Neural progenitor cell (in vitro differentiated cells): ENCODE results near the gene MYB. TPM values are rescaled to one million over a fixed set of nuclear protein-coding genes. Genes with fewer than 3 reads are reported as not detected.

Source experiments
- DNase-seq: peaks from one replicate; pipeline ENCODE4 v3.0.0-alpha.2; 2016; ENCODE audit warnings: low spot score
- H2AFZ ChIP-seq: fragments of 200-600 bp; sonication (generic); replicated peaks from 2 replicates; pipeline ENCODE4 v1.6.1; 2016; ENCODE audit warnings: antibody characterized with exemption
- H3F3A ChIP-seq: fragments of 200-600 bp; sonication (generic); 2 replicates; pipeline ENCODE4 v1.6.1; 2016; ENCODE audit warnings: antibody characterized with exemption, low read depth
- H3K27ac ChIP-seq: fragments of 200-600 bp; sonication (generic); 2 replicates; pipeline ENCODE4 v1.5.1; 2016; ENCODE audit warnings: mild to moderate bottlenecking
- H3K27me3 ChIP-seq: fragments of 200-600 bp; sonication (generic); 2 replicates; pipeline ENCODE4 v1.6.1; 2016; ENCODE audit warnings: mild to moderate bottlenecking, moderate library complexity
- H3K36me3 ChIP-seq: fragments of 200-600 bp; sonication (generic); 2 replicates; pipeline ENCODE4 v1.5.1; 2016
- H3K4me1 ChIP-seq: fragments of 200-600 bp; sonication (generic); 2 replicates; pipeline ENCODE4 v1.6.1; 2016; ENCODE audit warnings: mixed run types
- H3K4me2 ChIP-seq: fragments of 200-600 bp; sonication (generic); 2 replicates; pipeline ENCODE4 v1.6.1; 2016
- H3K4me3 ChIP-seq: fragments of 200-600 bp; sonication (generic); 2 replicates; pipeline ENCODE4 v1.5.1; 2016
- H3K79me2 ChIP-seq: fragments of 200-600 bp; sonication (generic); 2 replicates; pipeline ENCODE4 v1.6.1; 2016; ENCODE audit warnings: low read depth
- H3K9ac ChIP-seq: fragments of 200-600 bp; sonication (generic); 2 replicates; pipeline ENCODE4 v1.6.1; 2016
- H3K9me3 ChIP-seq: fragments of 200-600 bp; sonication (generic); 2 replicates; pipeline ENCODE4 v1.5.1; 2016; ENCODE audit warnings: low read depth
- H4K20me1 ChIP-seq: fragments of 200-600 bp; sonication (generic); 2 replicates; pipeline ENCODE4 v1.6.1; 2016; ENCODE audit warnings: low read depth
- H3K27ac Mint-ChIP-seq: 3 replicates; pipeline ENCODE4 v1.8.0; 2021; ENCODE audit warnings: mixed read lengths
- H3K27me3 Mint-ChIP-seq: 2 replicates; pipeline ENCODE4 v1.8.0; 2022; ENCODE audit warnings: low read depth, mild to moderate bottlenecking, inconsistent platforms, moderate library complexity, mixed read lengths; ENCODE audit not compliant: insufficient read depth
- H3K36me3 Mint-ChIP-seq: 3 replicates; pipeline ENCODE4 v1.8.0; 2021; ENCODE audit warnings: mixed read lengths
- H3K4me1 Mint-ChIP-seq: 3 replicates; pipeline ENCODE4 v1.8.0; 2021; ENCODE audit warnings: mixed read lengths
- H3K4me3 Mint-ChIP-seq: 3 replicates; pipeline ENCODE4 v1.8.0; 2021; ENCODE audit warnings: mild to moderate bottlenecking, moderate library complexity, mixed read lengths
- H3K9me3 Mint-ChIP-seq: 3 replicates; pipeline ENCODE4 v1.8.0; 2020; ENCODE audit warnings: mixed read lengths
- EZH2 ChIP-seq: fragments of 200-600 bp; sonication (generic); IDR thresholded peaks from 2 replicates; pipeline ENCODE4 v1.6.1; 2017; ENCODE audit warnings: antibody characterized with exemption, mild to moderate bottlenecking, moderate library complexity
- EZH2phosphoT487 ChIP-seq: fragments of 200-600 bp; sonication (generic); IDR thresholded peaks from 2 replicates; pipeline ENCODE4 v1.6.1; 2017; ENCODE audit warnings: antibody characterized with exemption
- total RNA-seq: library from RNA; depleted of rRNA; stranded (reverse); fragments of >200 nt; gene quantifications from 2 replicates; pipeline ENCODE4 v1.2.3, GENCODE V29; 2015; ENCODE audit warnings: low replicate concordance
- TF ChIP-seq, protein P1 (sequence below): fragments of 200-600 bp; sonication (generic); IDR thresholded peaks from 2 replicates; pipeline ENCODE4 v1.5.1; 2017; ENCODE audit warnings: antibody characterized with exemption, mild to moderate bottlenecking

MYB gene
- total RNA-seq, 1 donor from 2014 or later: 3.0 TPM

DNA sequence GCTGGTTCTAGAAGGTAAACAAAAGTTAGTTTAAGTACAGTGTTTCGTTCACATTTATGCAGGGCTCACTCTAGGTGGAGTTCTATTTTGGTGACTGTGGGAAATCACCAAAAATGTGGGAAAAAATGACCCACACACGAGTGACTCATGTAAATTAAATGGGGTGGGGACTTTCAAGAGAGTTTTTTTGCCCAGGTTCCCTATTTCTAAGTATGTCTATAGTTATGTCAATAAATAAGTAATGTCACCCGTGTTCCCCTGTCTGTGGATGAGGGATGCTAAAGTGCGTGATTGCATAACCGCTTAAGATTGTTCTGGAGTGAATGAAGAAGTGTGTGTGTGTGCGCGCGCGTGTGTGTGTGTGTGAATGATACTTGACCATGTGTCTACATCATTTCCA is 69.1 kb downstream of the MYB start:
- peaks cover 8% of the 10 kb centered on the region for H3K27me3 Mint-ChIP-seq
- no peak overlapping the region for H3K27ac Mint-ChIP-seq
- no peak overlapping the region for H3K4me3 Mint-ChIP-seq
- Histone ChIP-seq H3K4me1 (peaks cover 37% of the 10 kb centered on the region), H3K9me3 (no peaks in the 10 kb centered on the region), H3K4me2 (peak overlapping the region; percentile 21), H3K36me3 (no peaks in the 10 kb centered on the region), H3K79me2 (no peaks in the 10 kb centered on the region), H3F3A (peaks cover 43% of the 10 kb centered on the region), H3K4me3 (no peak overlapping the region), H3K9ac (no peak overlapping the region), H2AFZ (no peak overlapping the region), H3K27ac (peak overlapping the region; percentile 87), H4K20me1 (no peaks in the 10 kb centered on the region), H3K27me3 (no peaks in the 10 kb centered on the region)
- H3K9me3 Mint-ChIP-seq: no peaks in the 10 kb centered on the region
- no peaks in the 10 kb centered on the region for H3K36me3 Mint-ChIP-seq
- DNase-seq: no peak
- H3K4me1 Mint-ChIP-seq: peaks cover 20% of the 10 kb centered on the region
- TF ChIP-seq EZH2phosphoT487: no peak

DNA sequence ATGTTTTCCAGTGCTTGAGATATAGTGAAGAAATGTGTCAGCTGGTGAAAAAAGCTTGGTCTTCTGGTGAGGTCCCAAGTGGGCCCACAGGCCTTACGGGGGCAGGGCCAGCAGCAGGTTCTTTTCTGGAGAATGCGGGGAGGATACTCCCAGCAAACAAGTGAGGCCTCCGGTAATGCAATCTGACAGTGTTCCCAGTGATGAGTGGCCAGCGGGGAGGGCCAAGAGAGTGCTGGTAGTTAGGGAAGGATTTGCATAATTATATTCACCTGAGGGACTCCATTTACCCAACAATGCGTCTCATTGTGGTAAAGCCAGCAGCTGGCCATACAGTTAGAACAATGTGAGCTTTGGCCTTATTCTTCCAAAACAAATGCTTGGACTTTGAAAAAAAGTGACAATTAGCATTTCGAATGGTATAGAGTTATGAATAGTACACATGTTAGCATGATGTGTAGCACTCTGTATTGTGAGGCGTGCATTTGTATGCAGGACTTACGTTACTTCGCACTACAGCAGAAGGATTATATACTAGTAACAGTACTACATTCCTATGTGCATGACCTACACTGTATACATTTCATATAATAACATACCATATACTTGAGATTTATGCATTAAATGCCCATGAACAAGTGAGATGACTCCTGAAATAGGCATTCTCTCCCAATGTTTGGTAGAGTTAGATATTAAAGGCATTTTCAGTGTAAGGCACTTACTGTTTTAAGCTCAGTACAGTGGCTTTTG is 69.8 kb downstream of the MYB start:
- Histone ChIP-seq H3K27me3 (no peaks in the 10 kb centered on the region), H3K9me3 (no peaks in the 10 kb centered on the region), H4K20me1 (no peaks in the 10 kb centered on the region), H3K27ac (peak overlapping the region; percentile 99), H2AFZ (no peak overlapping the region), H3K4me2 (peak overlapping the region; percentile 90), H3F3A (peaks cover 43% of the 10 kb centered on the region), H3K4me1 (peaks cover 37% of the 10 kb centered on the region), H3K9ac (no peak overlapping the region), H3K36me3 (no peaks in the 10 kb centered on the region), H3K79me2 (no peaks in the 10 kb centered on the region), H3K4me3 (peak overlapping the region; percentile 40)
- Mint-ChIP-seq H3K27ac (peak overlapping the region; percentile 15), H3K4me1 (peaks cover 20% of the 10 kb centered on the region), H3K27me3 (peaks cover 8% of the 10 kb centered on the region), H3K9me3 (no peaks in the 10 kb centered on the region), H3K36me3 (no peaks in the 10 kb centered on the region), H3K4me3 (no peak overlapping the region)
- TF ChIP-seq EZH2 (no peak), EZH2phosphoT487 (no peak)
- TF ChIP-seq, protein P1, sequence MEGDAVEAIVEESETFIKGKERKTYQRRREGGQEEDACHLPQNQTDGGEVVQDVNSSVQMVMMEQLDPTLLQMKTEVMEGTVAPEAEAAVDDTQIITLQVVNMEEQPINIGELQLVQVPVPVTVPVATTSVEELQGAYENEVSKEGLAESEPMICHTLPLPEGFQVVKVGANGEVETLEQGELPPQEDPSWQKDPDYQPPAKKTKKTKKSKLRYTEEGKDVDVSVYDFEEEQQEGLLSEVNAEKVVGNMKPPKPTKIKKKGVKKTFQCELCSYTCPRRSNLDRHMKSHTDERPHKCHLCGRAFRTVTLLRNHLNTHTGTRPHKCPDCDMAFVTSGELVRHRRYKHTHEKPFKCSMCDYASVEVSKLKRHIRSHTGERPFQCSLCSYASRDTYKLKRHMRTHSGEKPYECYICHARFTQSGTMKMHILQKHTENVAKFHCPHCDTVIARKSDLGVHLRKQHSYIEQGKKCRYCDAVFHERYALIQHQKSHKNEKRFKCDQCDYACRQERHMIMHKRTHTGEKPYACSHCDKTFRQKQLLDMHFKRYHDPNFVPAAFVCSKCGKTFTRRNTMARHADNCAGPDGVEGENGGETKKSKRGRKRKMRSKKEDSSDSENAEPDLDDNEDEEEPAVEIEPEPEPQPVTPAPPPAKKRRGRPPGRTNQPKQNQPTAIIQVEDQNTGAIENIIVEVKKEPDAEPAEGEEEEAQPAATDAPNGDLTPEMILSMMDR: no peak
- DNase-seq: peak; percentile 92

DNA sequence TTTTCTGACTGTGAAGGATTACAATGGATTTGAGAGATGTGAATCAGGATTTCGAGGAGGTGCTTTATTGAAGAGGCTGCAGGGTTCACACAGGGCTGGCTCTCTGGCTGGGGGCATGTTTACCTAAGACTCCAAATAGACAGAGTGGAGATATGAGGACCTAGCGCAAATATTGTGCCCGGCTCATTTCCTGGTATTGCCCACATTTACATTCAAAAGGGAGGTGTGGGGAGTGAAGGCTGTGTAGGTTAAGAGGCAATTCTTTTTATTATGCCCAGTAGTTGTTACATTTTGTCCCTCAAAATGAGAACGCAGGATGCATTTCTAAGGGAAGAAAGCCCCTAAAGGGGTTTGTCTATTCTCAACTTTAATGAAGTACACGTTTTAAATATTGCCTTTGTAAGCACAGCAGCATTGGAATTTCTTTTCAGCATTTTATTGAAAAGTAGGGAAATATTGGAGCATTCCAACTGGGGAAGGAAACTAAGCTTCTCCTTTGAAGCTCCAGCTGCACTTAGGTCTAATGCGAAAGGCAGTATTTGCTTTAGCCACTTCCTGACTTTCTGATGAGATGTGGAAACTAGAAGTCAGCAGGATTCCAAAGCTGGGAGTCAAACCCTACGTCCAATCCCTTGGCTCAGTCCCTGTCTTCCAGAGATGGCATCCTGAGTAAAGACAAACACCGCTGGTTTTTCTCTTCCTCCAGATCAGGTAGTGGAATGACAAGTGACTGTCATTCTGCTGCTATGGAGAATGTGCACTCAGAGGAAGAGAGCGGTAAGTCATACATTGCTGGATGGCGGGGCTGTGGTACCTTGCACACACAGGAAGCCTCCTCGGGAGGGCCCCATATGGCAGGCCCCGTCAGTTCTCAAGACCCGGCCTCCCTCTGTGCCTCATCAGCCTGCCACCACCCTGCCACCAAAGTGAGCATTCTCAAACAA is 70.7 kb downstream of the MYB start:
- peaks cover 43% of the 10 kb centered on the region for H3F3A ChIP-seq
- no peaks in the 10 kb centered on the region for H3K36me3 ChIP-seq
- H3K4me1 ChIP-seq: peaks cover 40% of the 10 kb centered on the region
- H3K9me3 ChIP-seq: no peaks in the 10 kb centered on the region
- Mint-ChIP-seq H3K27ac (peak overlapping the region; percentile 15), H3K9me3 (no peaks in the 10 kb centered on the region), H3K27me3 (peaks cover 8% of the 10 kb centered on the region), H3K36me3 (no peaks in the 10 kb centered on the region), H3K4me3 (peak overlapping the region; percentile 12), H3K4me1 (peaks cover 20% of the 10 kb centered on the region)
- H3K79me2 ChIP-seq: no peaks in the 10 kb centered on the region
- DNase-seq: peak; percentile 84
- peak overlapping the region; percentile 90 for H3K4me2 ChIP-seq
- peak overlapping the region; percentile 40 for H3K4me3 ChIP-seq
- H3K27me3 ChIP-seq: no peaks in the 10 kb centered on the region
- peak overlapping the region; percentile 99 for H3K27ac ChIP-seq
- no peak overlapping the region for H3K9ac ChIP-seq
- H2AFZ ChIP-seq: no peak overlapping the region
- no peaks in the 10 kb centered on the region for H4K20me1 ChIP-seq
- TF ChIP-seq, protein P1: no peak
- TF ChIP-seq EZH2phosphoT487 (no peak), EZH2 (no peak)
